Transverse colon (tissue), 4 donors: ENCODE results near the gene TMEM134. TPM values are rescaled to one million over a fixed set of nuclear protein-coding genes. Genes with fewer than 3 reads are reported as not detected.

ENCODE experiments used
- DNase-seq: peaks from one replicate; pipeline ENCODE4 v3.0.0-alpha.2; 2019
- H3K27ac ChIP-seq, 4 donors: fragments of 200-600 bp; sonication (generic); 2 replicates each; pipeline ENCODE4 v1.5.1; 2016 to 2018; ENCODE audit warnings: inconsistent platforms in 4 of 4
- H3K27me3 ChIP-seq: fragments of 200-600 bp; sonication (generic); 2 replicates; pipeline ENCODE4 v1.5.1; 2017; ENCODE audit warnings: inconsistent platforms
- H3K36me3 ChIP-seq, 4 donors: fragments of 200-600 bp; sonication (generic); 2 replicates each; pipeline ENCODE4 v1.5.1; 2017 to 2019; ENCODE audit warnings: inconsistent platforms in 4 of 4
- H3K4me1 ChIP-seq, 4 donors: fragments of 200-600 bp; sonication (generic); 2 replicates each; pipeline ENCODE4 v1.5.1; 2017 to 2020; ENCODE audit warnings: inconsistent platforms in 4 of 4
- H3K4me3 ChIP-seq, 4 donors: fragments of 200-600 bp; sonication (generic); 1 replicate in 1 of 4; 2 replicates in 3 of 4; pipeline versions ENCODE4 v1.5.1 to v1.6.1; 2017 to 2019; ENCODE audit warnings: inconsistent platforms in 4 of 4
- H3K9me3 ChIP-seq, 2 donors: fragments of 200-600 bp; sonication (generic); 2 replicates each; pipeline ENCODE4 v1.5.1; 2017 to 2019; ENCODE audit warnings: inconsistent platforms in 2 of 2
- EP300 ChIP-seq: sonication (generic); formaldehyde crosslinking; IDR thresholded peaks from one replicate; pipeline ENCODE4 v1.6.1; 2017; ENCODE audit warnings: antibody characterized with exemption, low read depth
- POLR2A ChIP-seq: fragments of 450-650 bp; IDR thresholded peaks from one replicate; pipeline ENCODE4 v1.6.1; 2016; ENCODE audit warnings: antibody characterized with exemption, mild to moderate bottlenecking, moderate library complexity
- POLR2AphosphoS5 ChIP-seq, 3 donors: sonication (generic); formaldehyde crosslinking; IDR thresholded peaks; one replicate each; pipeline ENCODE4 v1.6.1; 2016; ENCODE audit warnings: antibody characterized with exemption in 3 of 3
- WGBS, 2 donors: methylation state at CpG; one replicate each; pipeline ENCODE4 v1.1.5; 2018; ENCODE audit warnings: low coverage in 1 of 2; 5-methylcytosine and 5-hydroxymethylcytosine counted together
- in situ Hi-C, 4 donors: fragments of 200-750 bp; cut with MboI; loops; one replicate each; pipeline versions ENCODE4 v1.15.0 to v1.15.1; 2017; ENCODE audit warnings: low sequenced_read_pairs in 3 of 4, low pct_ligation_motif_present in 1 of 4, low pct_unique_long_range_greater_than_20kb in 1 of 4
- intact Hi-C: fragments of 100-400 bp; cut with DNase I; formaldehyde crosslinking; loops from one replicate; pipeline ENCODE4 v1.15.1; 2023; ENCODE audit warnings: low total_unique reads
- total RNA-seq, 4 donors: library from RNA; depleted of rRNA; stranded (reverse); fragments of >200 nt; gene quantifications; one replicate each; pipeline ENCODE4 v1.1.0, GENCODE V29; 2016
- TF ChIP-seq, protein P1 (sequence below), 5 experiments: fragments of 200-600 bp in 3 of 5; fragments of 450-650 bp in 2 of 5; sonication (generic) in 3 of 5; IDR thresholded peaks; 1 replicate in 2 of 5; 2 replicates in 3 of 5; pipeline ENCODE4 v1.5.1; 2016 to 2017; ENCODE audit warnings: antibody characterized with exemption in 5 of 5, inconsistent platforms in 3 of 5, mild to moderate bottlenecking in 2 of 5, moderate library complexity in 1 of 5

TMEM134 gene
- total RNA-seq, 4 donors from 2014 or later = 107 to 347 (median 115) TPM

- TF ChIP-seq POLR2A = no peak
- TF ChIP-seq POLR2AphosphoS5 (IDR thresholded peaks at IDR 0.05) = no peak
- TF ChIP-seq, protein P1, sequence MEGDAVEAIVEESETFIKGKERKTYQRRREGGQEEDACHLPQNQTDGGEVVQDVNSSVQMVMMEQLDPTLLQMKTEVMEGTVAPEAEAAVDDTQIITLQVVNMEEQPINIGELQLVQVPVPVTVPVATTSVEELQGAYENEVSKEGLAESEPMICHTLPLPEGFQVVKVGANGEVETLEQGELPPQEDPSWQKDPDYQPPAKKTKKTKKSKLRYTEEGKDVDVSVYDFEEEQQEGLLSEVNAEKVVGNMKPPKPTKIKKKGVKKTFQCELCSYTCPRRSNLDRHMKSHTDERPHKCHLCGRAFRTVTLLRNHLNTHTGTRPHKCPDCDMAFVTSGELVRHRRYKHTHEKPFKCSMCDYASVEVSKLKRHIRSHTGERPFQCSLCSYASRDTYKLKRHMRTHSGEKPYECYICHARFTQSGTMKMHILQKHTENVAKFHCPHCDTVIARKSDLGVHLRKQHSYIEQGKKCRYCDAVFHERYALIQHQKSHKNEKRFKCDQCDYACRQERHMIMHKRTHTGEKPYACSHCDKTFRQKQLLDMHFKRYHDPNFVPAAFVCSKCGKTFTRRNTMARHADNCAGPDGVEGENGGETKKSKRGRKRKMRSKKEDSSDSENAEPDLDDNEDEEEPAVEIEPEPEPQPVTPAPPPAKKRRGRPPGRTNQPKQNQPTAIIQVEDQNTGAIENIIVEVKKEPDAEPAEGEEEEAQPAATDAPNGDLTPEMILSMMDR (IDR thresholded peaks at IDR 0.05) = no peak
- TF ChIP-seq EP300 = no peak
- Histone ChIP-seq H3K4me3 (no peak overlapping the region), H3K36me3 (no peaks in the 10 kb centered on the region), H3K27ac (no peak overlapping the region), H3K4me1 (peaks cover 18 to 22% (median 19%) of the 10 kb centered on the region in 4 donors), H3K9me3 (no peaks in the 10 kb centered on the region), H3K27me3 (no peaks in the 10 kb centered on the region)
- in situ Hi-C loops = no loop called here
- DNase-seq = no peak
- 100% methylated on average over 13 of the region's 13 CpGs; no CpG with 5 or more reads in 1 of the 2 donors for WGBS, 2 donors
- intact Hi-C loops = no loop called here
Measured at GRCh38 chr11:67423466-67423865, 45.6 kb downstream of the TMEM134 start.

DNA sequence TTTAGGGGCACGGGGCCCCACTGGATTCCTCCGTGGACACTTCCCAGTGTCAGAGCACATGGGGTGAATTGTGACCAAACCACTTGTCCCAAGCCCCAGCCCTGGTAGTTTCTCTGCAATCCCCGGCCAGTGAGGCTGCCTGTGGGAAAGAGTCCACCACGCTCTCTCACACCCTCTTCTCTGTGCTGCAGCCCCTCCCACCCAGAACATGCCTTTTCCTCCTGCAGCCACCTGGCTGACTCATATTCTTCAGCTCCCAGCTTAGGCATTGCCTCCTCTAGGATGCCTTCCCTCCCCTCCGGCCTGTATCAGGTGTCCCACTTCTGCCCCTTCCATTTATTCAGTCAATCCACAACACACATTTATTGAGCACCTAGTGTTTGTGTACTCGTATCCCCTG is 46.2 kb downstream of the TMEM134 start:
- Histone ChIP-seq H3K4me3 (no peak overlapping the region), H3K27ac (no peak overlapping the region), H3K4me1 (peaks cover 18 to 22% (median 19%) of the 10 kb centered on the region in 4 donors), H3K9me3 (no peaks in the 10 kb centered on the region), H3K27me3 (no peaks in the 10 kb centered on the region), H3K36me3 (no peaks in the 10 kb centered on the region)
- in situ Hi-C loops (no loop called here), intact Hi-C loops (no loop called here)
- 58 to 80% methylated on average over 1 to 6 of the region's 6 CpGs for WGBS, 2 donors
- TF ChIP-seq EP300 = no peak
- no peak for TF ChIP-seq POLR2AphosphoS5 (IDR thresholded peaks at IDR 0.05)
- no peak for TF ChIP-seq POLR2A
- TF ChIP-seq, protein P1 (IDR thresholded peaks at IDR 0.05) = no peak
- no peak for DNase-seq

DNA sequence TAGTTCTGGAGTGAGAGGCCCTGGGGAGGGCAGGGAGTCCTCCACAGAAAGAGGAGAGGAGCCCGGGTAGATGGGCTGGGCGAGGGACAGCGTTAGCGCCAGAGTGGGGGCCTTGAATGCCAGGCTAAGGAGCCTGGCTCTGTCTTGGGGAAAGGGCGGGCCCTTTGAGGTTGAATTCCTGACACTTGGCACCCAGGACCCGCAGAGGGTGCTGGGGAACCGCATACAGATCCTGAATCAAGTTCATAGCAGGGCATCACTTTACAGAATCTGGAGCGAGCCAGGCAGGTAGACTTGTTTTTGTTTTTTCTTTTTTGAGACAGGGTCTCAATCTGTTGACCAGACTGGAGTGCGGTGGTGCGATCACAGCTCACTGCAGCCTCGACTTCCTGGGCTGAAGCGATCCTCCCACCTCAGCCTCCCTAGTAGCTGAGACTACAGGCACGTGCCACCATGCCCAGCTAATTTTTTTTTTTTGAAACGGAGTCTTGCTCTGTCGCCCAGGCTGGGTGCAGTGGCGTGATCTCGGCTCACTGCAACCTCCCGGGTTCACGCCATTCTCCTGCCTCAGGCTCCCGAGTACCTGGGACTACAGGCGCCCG is 47.5 kb downstream of the TMEM134 start:
- Histone ChIP-seq H3K27me3 (no peaks in the 10 kb centered on the region), H3K27ac (peak overlapping the region; percentile 88 to 97 (median 93)), H3K36me3 (no peaks in the 10 kb centered on the region), H3K9me3 (no peaks in the 10 kb centered on the region), H3K4me3 (peak overlapping the region in 3 of 4 donors; percentile 52 to 79 (median 58)), H3K4me1 (peaks cover 13 to 23% (median 14%) of the 10 kb centered on the region in 4 donors)
- DNase-seq = no peak
- 66 to 85% methylated on average over 5 to 22 of the region's 22 CpGs for WGBS, 2 donors
- TF ChIP-seq POLR2AphosphoS5 (IDR thresholded peaks at IDR 0.05) (no peak), EP300 (no peak), POLR2A (no peak)
- TF ChIP-seq, protein P1 (IDR thresholded peaks at IDR 0.05) = no peak
- in situ Hi-C loops (no loop called here), intact Hi-C loops (no loop called here)

DNA sequence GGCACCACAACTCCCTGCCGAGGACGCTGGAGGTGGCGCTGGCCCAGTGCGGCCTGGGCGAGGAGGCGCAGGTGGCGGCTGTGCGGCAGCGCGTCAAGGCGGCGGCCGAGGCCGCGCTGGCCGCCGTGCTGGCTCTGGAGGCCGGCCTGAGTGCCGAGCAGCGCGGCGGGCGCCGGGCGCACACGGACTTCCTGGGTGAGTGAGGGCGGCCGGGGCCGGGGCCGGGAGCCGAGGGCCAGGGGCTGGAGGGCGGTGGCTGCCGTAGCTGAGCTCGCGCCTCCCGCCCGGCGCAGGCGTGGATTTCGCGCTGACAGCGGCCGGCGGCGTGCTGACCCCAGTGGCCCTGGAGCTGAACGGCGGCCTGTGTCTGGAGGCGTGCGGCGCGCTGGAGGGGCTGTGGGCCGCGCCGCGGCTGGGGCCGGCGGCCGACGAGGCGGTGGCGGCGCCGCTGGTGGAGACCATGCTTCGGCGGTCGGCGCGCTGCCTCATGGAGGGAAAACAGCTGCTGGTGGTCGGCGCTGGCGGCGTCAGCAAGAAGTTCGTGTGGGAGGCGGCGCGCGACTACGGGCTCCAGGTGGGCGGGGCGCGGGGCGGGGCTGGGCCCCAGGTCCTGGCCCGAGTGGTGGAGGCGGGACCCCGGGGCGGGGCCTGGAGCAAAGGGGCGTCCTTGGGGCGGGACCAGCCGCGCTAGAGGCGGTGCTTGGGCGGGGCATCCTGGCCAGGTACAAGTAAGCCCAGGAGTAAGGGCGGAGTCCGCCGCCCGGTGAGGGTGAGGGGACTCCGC is 48.2 kb downstream of the TMEM134 start:
- in situ Hi-C loops = no loop called here
- Histone ChIP-seq H3K27ac (peak overlapping the region; percentile 88 to 97 (median 93)), H3K4me3 (peak overlapping the region; percentile 38 to 79 (median 55))

More for the DNA sequence above, 48.2 kb downstream of the TMEM134 start:
- intact Hi-C loops = no loop called here
- 1% methylated on average over 60 of the region's 97 CpGs; no CpG with 5 or more reads in 1 of the 2 donors for WGBS, 2 donors
- peaks cover 13 to 30% (median 18%) of the 10 kb centered on the region in 4 donors for H3K4me1 ChIP-seq
- H3K9me3 ChIP-seq = no peaks in the 10 kb centered on the region
- TF ChIP-seq POLR2A (peak; percentile 20), POLR2AphosphoS5 (IDR thresholded peaks at IDR 0.05) (peak; percentile 73 to 77 (median 75))
- TF ChIP-seq, protein P1 (IDR thresholded peaks at IDR 0.05) = no peak
- no peaks in the 10 kb centered on the region for H3K36me3 ChIP-seq
- peak; percentile 99 for DNase-seq
- no peaks in the 10 kb centered on the region for H3K27me3 ChIP-seq
